ENCODE results near the gene RHAG. TPM values are rescaled to one million over a fixed set of nuclear protein-coding genes. Genes with fewer than 3 reads are reported as not detected.

Gene RHAG
- total and polyA plus RNA-seq, 2 of the 8 experiments (the other 6 are each of a cell fraction or from before 2014, with no cell fraction given): not detected

- no peak for FAIRE-seq
- ChIA-PET CTCF (ENCODE audit: partially characterized antibody) (interaction anchor here (0.7 to 0.9 kb wide), 2 partner anchors 25 to 201 kb away, joined by 3 read pairs; no protein-coding TSS in a partner anchor), POLR2A (ENCODE audit: partially characterized antibody) (no interaction called here)
- Histone ChIP-seq H3K18ac (ENCODE audit: extremely low read depth, low read length) (no peak overlapping the region), H3K56ac (replicated peaks; ENCODE audit: insufficient read length, low read depth, low read length) (no peak overlapping the region), H3K36me3 (ENCODE audit: control insufficient read depth in 2 of 4, insufficient read depth in 4 of 4, low read length in 3 of 4) (no peaks in the 10 kb centered on the region), H4K20me1 (replicated peaks in 1 of 2; ENCODE audit: control insufficient read depth in 1 of 2, insufficient read depth in 2 of 2, low read length in 2 of 2) (no peaks in the 10 kb centered on the region), H4K5ac (ENCODE audit: insufficient read length, low read depth, low read length) (no peak overlapping the region), H3K79me2 (ENCODE audit: control insufficient read depth in 1 of 2, insufficient read depth in 2 of 2, low read length in 2 of 2) (no peaks in the 10 kb centered on the region), H2AFZ (ENCODE audit: low read length) (no peak overlapping the region), H3K27me3 (replicated peaks in 1 of 4; ENCODE audit: control insufficient read depth in 3 of 4, extremely low read depth in 1 of 4, insufficient read depth in 3 of 4, low read length in 3 of 4) (no peaks in the 10 kb centered on the region), H3K14ac (ENCODE audit: insufficient read length) (no peak overlapping the region), H3K23me2 (ENCODE audit: low read depth, low read length) (no peaks in the 10 kb centered on the region), H2AK5ac (ENCODE audit: low read depth, low read length) (no peak overlapping the region), H3K23ac (ENCODE audit: insufficient read length) (no peak overlapping the region), H3K9ac (replicated peaks in 1 of 4; ENCODE audit: extremely low read depth in 1 of 4, low read depth in 3 of 4, low read length in 3 of 4) (no peak overlapping the region), H2BK5ac (ENCODE audit: low read depth, low read length) (no peak overlapping the region), H3K9me3 (ENCODE audit: insufficient read depth in 2 of 2, low read depth in 1 of 2, low read length in 1 of 2) (no peaks in the 10 kb centered on the region), H3K4me3 (ENCODE audit: extremely low read depth in 1 of 4, insufficient read depth in 2 of 4, low read depth in 3 of 4, low read length in 4 of 4) (no peak overlapping the region), H3K27ac (ENCODE audit: low read depth, low read length) (no peak overlapping the region), H2BK12ac (ENCODE audit: low read depth, low read length) (no peak overlapping the region), H3K4ac (replicated peaks; ENCODE audit: insufficient read length, low read depth, low read length) (no peak overlapping the region), H2BK20ac (ENCODE audit: low read length) (no peak overlapping the region), H2BK120ac (replicated peaks; ENCODE audit: low read depth, low read length) (no peak overlapping the region), H4K8ac (ENCODE audit: extremely low read depth, insufficient read depth, low read length) (no peak overlapping the region), H2BK15ac (ENCODE audit: low read length) (no peak overlapping the region), H3K79me1 (ENCODE audit: low read depth, low read length) (no peaks in the 10 kb centered on the region), H3K4me1 (replicated peaks in 1 of 4; ENCODE audit: control insufficient read depth in 3 of 4, insufficient read depth in 4 of 4, low read length in 3 of 4) (no peaks in the 10 kb centered on the region), H4K91ac (replicated peaks; ENCODE audit: insufficient read length, low read length) (no peak overlapping the region), H3K4me2 (ENCODE audit: insufficient read depth in 1 of 2, low read depth in 2 of 2, low read length in 2 of 2) (no peak overlapping the region)
- TF ChIP-seq SUZ12 (IDR thresholded peaks at IDR 0.05; ENCODE audit: low read length): no peak
- TF ChIP-seq SAP30 (IDR thresholded peaks at IDR 0.05; ENCODE audit: insufficient read depth, insufficient replicate concordance, low read length): no peak
- TF ChIP-seq SIN3A (conservative IDR thresholded peaks at IDR 0.05 in 1 of 2, IDR thresholded peaks at IDR 0.05 in 1 of 2; ENCODE audit: low read depth in 1 of 2, low read length in 2 of 2): no peak
- no peak for TF ChIP-seq NANOG (IDR thresholded peaks at IDR 0.05; ENCODE audit: insufficient read depth, low read depth, low read length, poor library complexity, severe bottlenecking)
- no peak for TF ChIP-seq POLR2AphosphoS5 (IDR thresholded peaks at IDR 0.05; ENCODE audit: low read depth, low read length)
- TF ChIP-seq JUN (IDR thresholded peaks at IDR 0.05; ENCODE audit: low read depth, low read length): no peak
- no peak for TF ChIP-seq SP2 (IDR thresholded peaks at IDR 0.05; ENCODE audit: low read length)
- no peak for DNase-seq (ENCODE audit: low read depth in 1 of 2, low spot score in 2 of 2)
These were observed 11.4 kb upstream of the RHAG start for GRCh38 chr6:49648036-49648435.
